Left ventricle myocardium inferior (tissue), 1 donor: ENCODE data around the gene CYB561D1. TPM values are rescaled to one million over a fixed set of nuclear protein-coding genes. Genes with fewer than 3 reads are reported as not detected.
A peak's percentile ranks its signal among the peaks of the same experiment; 100 is the strongest.

Source experiments
- DNase-seq: peaks from one replicate; pipeline ENCODE4 v3.0.0-alpha.2; 2020
- H3K27ac ChIP-seq: fragments of 200-600 bp; replicated peaks from 2 replicates; pipeline ENCODE4 v1.8.0; 2021
- H3K27me3 ChIP-seq: fragments of 200-600 bp; 2 replicates; pipeline ENCODE4 v1.8.0; 2021; ENCODE audit warnings: low read depth
- H3K36me3 ChIP-seq: fragments of 200-600 bp; 2 replicates; pipeline ENCODE4 v1.8.0; 2021
- H3K4me1 ChIP-seq: fragments of 200-600 bp; 2 replicates; pipeline ENCODE4 v1.8.0; 2021
- H3K4me3 ChIP-seq: fragments of 200-600 bp; 2 replicates; pipeline ENCODE4 v1.8.0; 2021; ENCODE audit warnings: mild to moderate bottlenecking, moderate library complexity
- H3K9me3 ChIP-seq: fragments of 200-600 bp; replicated peaks from 2 replicates; pipeline ENCODE4 v1.8.0; 2021
- CTCF ChIP-seq: fragments of 200-600 bp; IDR thresholded peaks from 2 replicates; pipeline ENCODE4 v1.8.0; 2021; ENCODE audit warnings: antibody characterized with exemption, mild to moderate bottlenecking, borderline replicate concordance
- intact Hi-C: fragments of 100-400 bp; cut with micrococcal nuclease; formaldehyde crosslinking; loops from one replicate; pipeline ENCODE4 v1.11.0; 2022
- total RNA-seq: library from RNA; stranded (reverse); fragmentation: NEBNext Ultra II Directional; extraction: Animal tissue kit (Norgen Biotek cat#: 25700); gene quantifications from one replicate; pipeline ENCODE4 v1.2.1, GENCODE V29; 2021
- donor health status: DM: no; HTN: yes; CAD: no; lungs with severe emphysema.

The CYB561D1 gene
- total RNA-seq, 1 donor from 2014 or later: 4.6 TPM

- Histone ChIP-seq H3K4me3 (no peak overlapping the region), H3K9me3 (no peaks in the 10 kb centered on the region), H3K27ac (no peak overlapping the region), H3K27me3 (peaks cover 8% of the 10 kb centered on the region), H3K36me3 (peaks cover 8% of the 10 kb centered on the region), H3K4me1 (peaks cover 23% of the 10 kb centered on the region)
- no peak for TF ChIP-seq CTCF
- no peak for DNase-seq
- intact Hi-C loops: no loop called here
Observed at GRCh38 chr1:109482242-109482641, 11.7 kb upstream of the CYB561D1 start.

- peaks cover 12% of the 10 kb centered on the region for H3K36me3 ChIP-seq
- intact Hi-C loops: no loop called here
- H3K4me3 ChIP-seq: peak overlapping the region; percentile 79
- no peak for DNase-seq
- peaks cover 23% of the 10 kb centered on the region for H3K4me1 ChIP-seq
- TF ChIP-seq CTCF: no peak
- H3K27me3 ChIP-seq: peaks cover 4% of the 10 kb centered on the region
- no peaks in the 10 kb centered on the region for H3K9me3 ChIP-seq
- peak overlapping the region; percentile 98 for H3K27ac ChIP-seq
Observed at GRCh38 chr1:109482791-109483671, 10.9 kb upstream of the CYB561D1 start.

GRCh38 chr1:109483672-109484518 is 10.0 kb upstream of the CYB561D1 start, which contains the start of gene ATXN7L2:
TSS of gene ATXN7L2 (plus strand) at chr1:109483905. CDS start at chr1:109483954, 49 bp downstream.
- intact Hi-C loops: no loop called here

GRCh38 chr1:109484519-109484975 is 9.3 kb upstream of the CYB561D1 start:
- intact Hi-C loops: no loop called here

More at GRCh38 chr1:109483672-109484518, 10.0 kb upstream of the CYB561D1 start, which contains the start of gene ATXN7L2:
- Histone ChIP-seq H3K4me1 (peaks cover 23% of the 10 kb centered on the region), H3K9me3 (no peaks in the 10 kb centered on the region), H3K36me3 (peaks cover 15% of the 10 kb centered on the region), H3K27me3 (no peaks in the 10 kb centered on the region), H3K4me3 (peak within 1 kb of the TSS; percentile 79), H3K27ac (peak within 1 kb of the TSS; percentile 98)
- TF ChIP-seq CTCF: no peak
- peak; percentile 92 for DNase-seq

More at GRCh38 chr1:109484519-109484975, 9.3 kb upstream of the CYB561D1 start:
- Histone ChIP-seq H3K9me3 (no peaks in the 10 kb centered on the region), H3K36me3 (peaks cover 17% of the 10 kb centered on the region), H3K4me1 (peaks cover 23% of the 10 kb centered on the region), H3K27me3 (no peaks in the 10 kb centered on the region), H3K27ac (peak overlapping the region; percentile 98), H3K4me3 (peak overlapping the region; percentile 79)
- DNase-seq: no peak
- TF ChIP-seq CTCF: no peak
